GM18517 (cell line): Measurements from ENCODE around the gene NEGR1.

Source experiments
- ATAC-seq: cut with Tn5 transposase; IDR thresholded peaks from one replicate; pipeline ENCODE4 v1.9.1; 2021; ENCODE audit warnings: mild to moderate bottlenecking, moderate library complexity; ENCODE audit not compliant: unreplicated experiment

NEGR1 gene

DNA sequence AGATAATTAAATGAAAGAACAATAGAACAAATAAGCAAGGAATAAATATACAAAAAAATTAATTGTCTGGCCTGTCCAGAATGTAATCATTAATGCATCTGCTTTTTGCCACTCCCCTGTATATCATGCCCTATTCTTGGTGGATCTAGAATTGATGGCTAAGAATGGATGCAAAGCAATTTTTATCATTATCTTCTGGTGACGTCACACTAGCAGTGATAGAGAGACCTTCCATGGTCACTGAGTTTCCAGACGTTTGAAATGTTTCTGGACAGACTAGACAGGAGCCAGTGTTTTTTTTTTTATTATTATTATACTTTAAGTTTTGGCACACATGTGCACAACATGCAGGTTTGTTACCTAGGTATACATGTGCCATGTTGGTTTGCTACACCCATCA, 563.0 kb downstream of the NEGR1 start:
- no peak for ATAC-seq

DNA sequence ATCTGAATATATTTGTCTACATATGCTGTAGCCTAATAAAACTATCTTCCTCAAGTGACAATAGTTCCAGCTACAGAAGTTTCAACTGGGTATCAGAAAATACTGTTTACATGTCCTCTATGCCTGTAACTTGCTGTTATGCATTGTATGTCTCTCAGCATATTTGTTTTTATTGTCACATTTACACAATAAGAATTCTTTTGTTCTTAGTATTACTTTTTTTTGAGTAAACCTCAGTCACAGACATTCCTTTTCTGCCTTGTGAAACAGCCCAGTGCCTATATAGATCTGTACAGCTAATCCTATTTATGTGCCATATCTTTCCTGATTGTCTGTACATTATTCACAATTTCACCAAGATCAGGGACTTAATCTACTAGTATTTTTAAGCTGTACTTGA, 565.2 kb downstream of the NEGR1 start:
- no peak for ATAC-seq

DNA sequence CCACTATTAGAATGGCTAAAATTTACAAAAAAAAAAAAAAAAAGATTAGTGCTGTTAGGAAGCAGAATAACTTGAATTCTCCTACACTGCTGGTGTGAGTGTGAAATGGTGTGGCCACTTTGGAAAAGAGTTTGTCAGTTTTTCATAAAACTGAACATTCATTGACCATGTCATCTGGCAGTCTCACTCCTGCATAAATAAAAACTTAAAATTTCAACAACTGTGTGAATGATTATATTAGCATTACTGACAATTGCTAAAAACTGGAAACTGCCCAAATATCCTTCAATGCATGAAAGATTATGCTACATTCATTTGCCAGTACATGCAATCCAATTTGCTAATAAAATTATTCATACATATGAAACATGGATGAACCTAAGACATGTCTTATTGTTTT, 570.9 kb downstream of the NEGR1 start:
- ATAC-seq, result no peak

DNA sequence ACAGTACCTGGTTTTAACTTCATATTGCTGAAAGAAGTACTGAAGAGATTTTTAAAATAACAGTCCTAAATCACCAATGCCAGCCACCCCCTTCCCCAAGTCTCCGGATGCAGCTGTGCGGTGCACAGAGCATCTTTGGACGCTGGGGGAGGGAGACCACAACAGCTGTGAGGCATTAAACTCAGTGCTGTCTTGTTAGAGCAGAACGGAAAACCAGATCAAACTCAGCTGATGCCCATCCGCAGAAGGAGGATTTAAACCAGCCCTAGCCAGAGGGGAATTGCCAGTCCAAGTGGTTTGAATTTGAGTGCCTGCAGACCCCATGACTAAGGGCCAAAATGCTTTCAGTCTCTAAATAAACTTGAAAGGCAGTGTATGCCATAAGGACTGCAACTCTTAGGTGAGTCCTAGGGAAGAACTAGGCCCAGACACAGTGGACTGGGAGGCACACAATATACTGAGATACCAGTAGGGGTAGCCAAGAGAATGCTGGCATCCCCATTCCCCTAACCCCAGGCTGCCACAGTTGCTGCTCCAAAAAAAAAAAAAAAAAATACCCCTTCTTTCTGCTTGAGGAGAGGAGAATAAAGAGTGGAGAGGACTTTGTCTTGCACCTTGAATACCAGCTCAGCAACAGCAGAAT, 576.2 kb downstream of the NEGR1 start:
- ATAC-seq, result no peak

DNA sequence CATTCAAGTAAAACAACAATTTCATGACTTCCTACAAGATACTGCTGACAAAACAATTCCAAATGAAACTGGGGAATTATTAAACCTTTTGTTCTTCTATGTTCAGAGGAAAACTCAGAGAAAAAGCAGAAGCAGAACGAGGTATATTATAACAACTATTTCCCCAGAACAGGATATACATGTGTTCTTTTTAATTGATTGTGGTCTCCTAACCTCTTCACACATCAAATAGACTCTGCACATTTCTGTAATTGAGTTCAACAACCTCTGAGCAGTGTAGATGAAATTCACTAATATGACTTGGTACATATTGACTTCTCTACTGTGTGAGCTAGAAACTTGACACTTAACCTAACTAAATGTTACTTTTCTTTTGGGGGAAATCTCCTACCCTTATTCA, 584.2 kb downstream of the NEGR1 start:
- no peak for ATAC-seq

DNA sequence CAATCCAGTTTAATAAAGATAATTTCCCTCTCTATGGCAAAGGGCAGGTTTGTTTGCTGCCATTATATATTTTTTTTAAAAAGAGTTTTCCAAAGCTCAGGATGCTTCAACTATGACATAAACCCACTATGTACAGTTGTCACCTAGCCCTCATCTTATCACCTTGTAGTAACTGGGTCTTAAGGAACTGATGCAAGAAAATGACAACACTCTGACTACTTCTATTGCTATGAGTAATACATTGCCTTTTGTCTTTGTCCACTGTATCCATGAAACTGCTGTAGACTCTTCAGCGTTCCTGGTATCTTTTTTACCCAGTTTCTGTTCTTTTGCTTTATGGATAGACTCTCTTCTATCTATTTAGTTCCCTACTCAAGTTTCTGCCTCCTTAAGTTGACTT, 586.5 kb downstream of the NEGR1 start:
- no peak for ATAC-seq

DNA sequence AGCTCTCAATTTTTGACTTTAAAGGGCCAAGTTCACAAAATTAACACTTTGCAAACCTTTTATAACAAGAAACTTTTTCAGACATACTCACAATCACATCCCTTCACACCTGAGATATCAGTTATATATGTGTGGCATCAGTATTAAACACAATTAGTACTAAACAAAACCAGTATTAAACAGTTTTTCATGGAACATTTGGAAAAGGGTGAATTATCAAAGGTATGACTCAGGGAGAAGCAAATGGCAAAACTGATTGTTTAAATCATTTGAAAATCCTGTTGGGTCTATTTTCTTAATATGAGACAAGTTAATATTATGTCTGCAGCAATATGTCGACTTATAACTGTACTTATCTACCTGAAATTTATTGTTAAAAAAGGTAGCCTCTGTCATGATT, 587.3 kb downstream of the NEGR1 start:
- no peak for ATAC-seq

DNA sequence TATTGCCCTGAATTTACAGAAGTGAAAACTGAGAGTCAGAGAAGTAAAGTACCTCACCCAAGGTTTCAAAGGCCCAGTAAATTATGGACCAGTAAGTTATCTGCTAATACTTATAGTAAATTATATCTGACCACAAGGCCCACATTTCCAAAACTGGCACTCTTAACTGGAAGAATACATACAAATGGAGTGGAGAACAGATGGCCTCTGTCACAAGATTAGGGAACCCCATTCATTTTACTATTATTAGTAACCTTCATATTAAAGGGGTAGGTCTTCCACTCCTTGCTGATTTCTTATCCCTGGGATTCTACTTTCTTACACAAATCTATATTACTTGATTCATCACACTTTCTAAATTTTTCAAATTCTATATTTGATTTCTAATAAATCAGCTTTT, 588.8 kb downstream of the NEGR1 start:
- no peak for ATAC-seq

DNA sequence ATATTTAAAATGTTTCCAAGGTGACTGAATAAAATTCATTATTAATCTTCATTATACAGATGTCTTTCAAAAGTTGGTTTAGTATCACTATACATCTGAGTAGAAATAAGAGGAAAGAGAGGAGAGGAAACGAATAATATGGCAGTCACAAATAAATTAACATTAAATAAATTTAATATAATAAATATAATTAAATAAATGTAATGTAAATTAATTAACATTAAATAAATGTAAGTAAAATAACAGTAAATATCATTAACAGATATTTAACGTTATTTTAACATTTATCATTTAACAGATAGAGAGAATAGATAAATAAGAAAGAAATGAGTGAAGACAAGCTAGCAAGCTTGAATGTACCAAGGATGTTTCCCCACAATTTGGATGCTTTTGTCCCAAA, 592.7 kb downstream of the NEGR1 start:
- ATAC-seq, result no peak

DNA sequence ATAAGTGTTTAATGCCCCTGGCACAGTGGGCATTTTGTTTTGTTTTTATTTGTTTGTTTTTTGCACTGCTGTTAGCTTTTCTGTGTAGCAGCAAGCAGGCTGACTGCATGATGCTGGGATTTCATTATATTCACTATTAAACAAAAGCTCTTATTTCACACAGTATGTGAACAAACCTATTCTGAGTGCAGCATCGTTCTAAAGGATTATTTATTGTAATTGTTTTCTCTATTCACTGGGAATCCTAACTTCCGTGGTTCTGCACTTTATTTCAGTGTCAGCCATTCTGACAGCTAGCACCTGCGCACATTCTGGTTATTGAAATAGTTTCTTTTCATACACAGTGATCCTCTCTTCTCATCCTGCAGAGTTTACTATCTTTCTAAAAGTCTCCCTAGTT, 595.0 kb downstream of the NEGR1 start:
- no peak for ATAC-seq

DNA sequence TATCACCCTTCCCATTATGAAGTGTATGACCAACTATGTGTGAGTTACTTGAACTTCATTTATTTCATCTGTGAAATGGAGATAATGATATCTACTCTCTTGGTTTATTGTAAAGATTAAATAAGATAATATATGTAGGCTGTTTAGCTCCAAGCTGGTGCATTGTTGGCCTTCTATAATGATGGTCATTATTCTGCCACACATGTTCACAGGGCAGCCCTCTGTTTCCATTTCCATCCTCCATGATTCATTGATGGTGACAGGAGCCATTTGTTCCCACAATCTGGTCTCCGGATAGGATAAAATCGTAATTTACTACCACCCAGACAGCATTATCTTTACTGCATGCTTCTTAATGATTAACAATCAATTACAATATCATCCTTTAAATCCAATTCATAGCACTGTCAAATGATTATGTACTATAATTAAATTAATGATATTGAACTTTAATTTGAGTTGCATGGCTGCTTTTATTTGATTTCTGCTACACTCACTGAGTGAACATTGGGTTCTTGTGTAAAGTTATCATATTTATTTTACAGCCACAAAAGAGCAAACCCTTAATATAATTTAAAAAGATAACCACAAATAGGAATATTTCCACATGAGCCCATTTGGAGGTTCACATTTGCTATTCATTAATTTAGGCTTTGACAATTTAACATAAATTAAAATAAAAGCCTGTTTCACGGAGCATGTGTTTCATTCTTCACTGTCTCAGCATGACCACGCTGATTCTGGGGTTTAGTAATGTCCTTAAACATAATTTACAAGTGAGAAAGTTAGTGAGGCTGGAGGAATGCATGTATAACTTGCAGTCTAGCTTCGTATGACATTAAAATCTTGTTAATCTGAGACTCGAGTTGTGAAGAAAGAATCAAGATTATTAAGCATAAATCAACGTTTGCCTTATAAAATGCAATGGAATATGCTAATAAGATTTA, 605.1 kb downstream of the NEGR1 start:
- ATAC-seq, result no peak

DNA sequence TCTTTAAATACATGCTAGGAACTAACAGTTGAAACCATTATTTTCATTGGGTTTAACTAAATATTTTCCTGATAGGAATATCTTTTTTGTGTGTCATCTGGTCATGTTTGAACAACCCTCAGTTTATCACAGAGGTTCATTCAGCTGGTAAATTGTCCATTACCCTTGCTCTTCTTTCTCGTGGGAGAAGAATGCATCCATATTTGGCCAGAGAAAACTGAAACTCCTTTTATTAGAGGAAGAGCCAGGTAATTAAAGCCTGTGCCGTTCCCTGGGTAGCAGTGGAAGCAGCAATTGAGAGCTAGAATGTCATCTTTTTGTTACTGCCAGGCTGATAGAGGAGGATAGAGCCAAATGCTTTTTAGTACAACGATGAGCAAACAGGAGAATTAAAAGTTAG, 614.3 kb downstream of the NEGR1 start:
- no peak for ATAC-seq

DNA sequence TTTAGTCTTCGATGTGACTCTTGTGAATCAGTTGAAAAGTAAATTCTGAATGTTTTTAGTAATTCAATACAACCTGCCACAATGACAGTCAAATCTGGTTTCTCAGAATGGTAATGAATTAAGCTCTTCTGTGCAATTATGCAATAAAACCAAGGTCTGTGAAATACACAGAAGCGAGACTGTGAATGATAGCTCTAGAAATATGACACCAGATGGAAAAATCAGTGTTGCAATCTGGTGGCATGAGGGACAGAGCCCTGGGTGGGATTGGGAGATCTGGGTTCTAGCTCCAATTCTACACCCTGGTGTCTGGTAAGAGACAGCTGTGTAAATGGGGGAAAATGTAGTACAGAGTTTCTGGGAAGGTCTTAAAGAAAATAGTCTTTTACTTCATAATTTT, 615.1 kb downstream of the NEGR1 start:
- no peak for ATAC-seq

DNA sequence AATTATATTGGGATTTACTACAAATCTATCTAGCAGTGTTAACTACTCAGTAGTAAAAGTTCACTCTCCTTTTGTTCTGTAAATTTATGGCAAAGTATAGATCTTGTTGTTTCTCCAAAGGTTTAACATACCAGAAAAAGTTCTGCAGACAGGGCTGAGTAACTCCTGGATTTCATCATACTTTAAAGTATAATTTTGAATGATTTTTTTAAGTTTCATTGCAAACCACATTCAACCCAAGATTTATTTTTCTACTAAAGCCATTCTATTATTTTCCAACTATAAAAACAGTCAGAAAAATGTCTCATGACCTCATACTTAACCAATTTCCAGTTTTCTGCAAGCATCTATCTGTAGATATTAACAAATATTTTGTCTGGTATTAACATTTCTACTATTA, 615.7 kb downstream of the NEGR1 start:
- no peak for ATAC-seq

DNA sequence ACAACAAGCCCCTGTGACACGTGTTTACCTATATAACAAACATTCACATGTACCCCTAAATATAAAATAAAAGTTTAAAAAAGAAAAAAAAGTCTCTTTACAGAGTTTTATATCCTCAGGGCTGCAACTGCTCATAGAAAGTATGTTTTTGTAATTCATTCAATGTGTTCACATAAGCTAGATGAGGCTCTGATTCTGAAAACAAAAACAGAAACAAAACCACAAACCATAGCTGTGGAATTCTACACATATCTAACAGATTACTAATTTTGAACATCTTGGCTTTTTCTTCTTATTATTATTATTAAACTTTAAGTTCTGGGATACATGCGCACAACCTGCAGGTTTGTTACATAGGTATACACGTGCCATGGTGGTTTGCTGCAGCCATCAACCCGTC, 621.9 kb downstream of the NEGR1 start:
- ATAC-seq, result no peak

DNA sequence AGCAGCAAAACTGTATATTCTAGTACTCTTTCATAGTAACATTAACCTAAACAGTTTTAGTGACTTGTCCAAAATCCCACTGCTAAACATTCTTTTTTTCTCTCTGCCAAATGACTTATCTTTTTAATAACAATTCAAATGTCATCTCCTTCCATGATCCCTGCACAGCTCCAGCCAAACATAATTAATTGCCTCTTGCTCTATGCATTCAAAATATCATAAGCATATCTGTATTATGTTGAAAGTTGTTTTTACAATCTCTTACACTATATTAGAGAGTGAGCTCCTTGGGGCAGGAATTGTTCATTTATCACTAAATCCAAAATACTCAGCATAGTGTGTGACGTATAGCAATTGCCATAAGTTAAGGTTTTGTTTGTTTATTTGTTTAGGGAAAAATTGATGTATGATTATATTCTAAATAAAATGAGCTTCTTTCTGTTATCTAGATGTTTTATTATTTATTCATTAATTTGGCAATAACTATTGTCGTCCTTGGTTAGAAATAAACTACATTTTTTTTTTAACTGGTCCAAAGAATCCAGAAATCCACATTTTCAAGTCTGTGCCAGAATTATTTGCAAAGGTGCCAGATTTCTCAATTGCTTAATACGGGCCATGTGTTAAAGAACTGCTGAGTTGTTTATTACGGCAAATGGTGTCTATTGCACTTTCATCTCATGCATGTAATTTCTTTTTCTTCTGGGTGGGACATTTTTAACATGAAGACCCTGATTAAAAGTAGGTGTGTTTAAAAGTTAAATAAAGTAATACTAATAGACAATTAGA, 624.3 kb downstream of the NEGR1 start:
- ATAC-seq, result no peak

DNA sequence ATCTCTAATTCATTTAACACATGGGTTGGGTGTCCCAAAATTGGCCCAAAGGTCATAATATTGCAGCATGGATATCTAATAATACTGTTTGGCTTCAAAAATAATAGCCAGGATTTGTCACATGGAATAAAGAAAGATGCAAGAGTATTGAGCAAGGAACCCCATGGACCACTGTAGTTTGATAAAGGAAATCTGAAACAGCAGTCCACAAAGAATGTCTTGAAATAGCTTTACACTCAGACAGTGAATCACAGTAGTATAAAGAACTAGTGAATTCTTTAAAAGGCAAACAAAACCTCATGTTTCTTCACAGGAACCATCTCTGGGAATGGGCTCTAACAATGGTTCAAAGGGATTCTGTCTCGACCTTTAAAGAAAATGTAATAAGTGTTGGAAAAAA, 625.4 kb downstream of the NEGR1 start:
- no peak for ATAC-seq

DNA sequence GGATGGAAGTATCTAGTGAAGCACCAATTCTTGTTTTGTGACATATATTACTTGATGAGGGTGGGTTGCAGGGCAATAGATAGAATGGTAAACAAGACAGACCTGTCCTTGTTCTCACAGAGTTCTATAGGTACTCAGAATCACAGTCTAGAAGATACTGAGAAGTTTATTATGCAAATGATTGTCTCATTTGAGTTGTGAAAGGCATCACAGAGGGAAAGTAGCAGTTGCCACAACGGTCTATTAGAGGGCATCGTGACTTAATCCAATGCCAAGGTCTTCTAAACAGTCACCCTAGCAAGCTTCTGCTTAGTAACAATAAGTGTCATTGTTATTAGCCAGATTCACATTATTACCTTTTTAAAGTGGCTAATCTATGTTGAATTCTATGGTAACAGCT, 626.7 kb downstream of the NEGR1 start:
- no peak for ATAC-seq

DNA sequence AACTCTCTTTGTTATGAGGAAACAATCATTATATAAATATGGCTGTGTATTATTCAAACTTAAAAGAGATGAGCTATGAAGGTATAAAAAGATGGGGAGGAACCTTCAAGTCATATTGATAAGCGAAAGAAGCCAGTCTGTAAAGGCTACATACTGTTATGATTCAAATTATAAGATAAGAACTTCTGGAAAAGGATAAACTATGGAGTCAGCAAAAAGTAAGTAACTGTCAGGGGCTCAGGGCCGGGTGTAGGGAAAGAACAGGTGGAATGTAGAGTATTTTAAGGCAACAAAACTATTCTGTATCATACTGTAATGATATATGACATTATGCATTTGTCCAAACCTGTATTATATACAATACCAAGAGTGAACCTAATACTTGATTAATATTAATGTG, 628.4 kb downstream of the NEGR1 start:
- ATAC-seq, result no peak

DNA sequence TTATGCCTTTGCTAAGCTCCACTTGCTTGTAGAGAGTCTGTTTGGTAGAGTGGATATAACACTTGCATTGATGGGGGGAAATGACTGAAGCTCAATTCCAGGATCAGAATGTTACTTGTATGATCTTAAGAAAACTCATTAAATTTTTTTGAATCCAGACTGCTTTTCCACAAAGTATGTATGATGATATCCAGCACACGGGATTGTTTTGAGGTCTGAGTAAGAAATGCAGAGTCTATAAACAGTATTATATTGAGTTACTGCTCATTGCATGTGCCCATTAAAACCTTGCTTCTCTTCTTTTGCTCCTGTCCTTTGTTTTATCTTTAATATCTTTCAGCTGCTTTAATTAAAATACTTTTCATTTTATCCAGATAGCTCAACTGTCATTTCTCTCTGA, 631.1 kb downstream of the NEGR1 start:
- no peak for ATAC-seq

DNA sequence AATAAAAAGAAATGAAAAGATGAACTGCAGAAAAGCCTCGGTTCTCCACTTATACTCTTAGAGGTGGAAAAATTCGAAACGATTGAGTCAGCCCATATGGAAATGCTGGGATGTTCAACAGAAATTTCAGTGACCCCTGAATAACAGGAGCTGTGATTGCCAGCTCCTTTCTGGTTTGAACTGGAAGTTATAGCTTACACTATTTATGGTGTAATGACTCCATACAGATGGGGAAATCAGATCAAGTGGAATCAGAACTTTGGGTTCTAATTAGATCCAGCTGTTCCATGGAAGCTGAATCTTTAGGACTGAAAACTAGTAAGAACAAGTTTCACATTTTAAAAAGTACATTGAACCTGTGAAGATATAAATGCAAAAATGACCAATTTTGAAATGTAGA, 632.2 kb downstream of the NEGR1 start:
- ATAC-seq, result no peak

DNA sequence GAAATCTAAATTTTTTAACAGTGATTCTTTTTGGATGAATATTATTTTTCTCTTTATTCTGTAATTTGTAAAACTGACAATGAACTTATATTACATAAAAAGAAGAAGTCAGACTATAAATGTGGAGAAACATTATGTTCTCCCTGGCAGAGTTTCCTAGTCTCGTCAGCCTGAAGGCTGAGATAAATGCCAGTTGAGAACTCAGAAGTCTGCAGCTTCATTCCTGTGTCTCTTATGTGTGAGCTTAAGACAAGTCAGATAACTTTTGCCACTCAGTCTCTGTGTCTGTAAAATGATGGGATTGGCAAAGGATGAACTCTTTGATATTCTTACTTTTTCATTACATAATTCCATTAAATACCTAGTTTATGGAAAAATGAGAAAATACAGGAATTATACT, 632.7 kb downstream of the NEGR1 start:
- no peak for ATAC-seq
